Neural progenitor cell (in vitro differentiated cells): ENCODE results near the gene ZNF674. TPM values are rescaled to one million over a fixed set of nuclear protein-coding genes. Genes with fewer than 3 reads are reported as not detected.

Experiments used
- DNase-seq: peaks from one replicate; pipeline ENCODE4 v3.0.0-alpha.2; 2016; ENCODE audit warnings: low spot score
- H2AFZ ChIP-seq: fragments of 200-600 bp; sonication (generic); replicated peaks from 2 replicates; pipeline ENCODE4 v1.6.1; 2016; ENCODE audit warnings: antibody characterized with exemption
- H3F3A ChIP-seq: fragments of 200-600 bp; sonication (generic); 2 replicates; pipeline ENCODE4 v1.6.1; 2016; ENCODE audit warnings: antibody characterized with exemption, low read depth
- H3K27ac ChIP-seq: fragments of 200-600 bp; sonication (generic); 2 replicates; pipeline ENCODE4 v1.5.1; 2016; ENCODE audit warnings: mild to moderate bottlenecking
- H3K27me3 ChIP-seq: fragments of 200-600 bp; sonication (generic); 2 replicates; pipeline ENCODE4 v1.6.1; 2016; ENCODE audit warnings: mild to moderate bottlenecking, moderate library complexity
- H3K36me3 ChIP-seq: fragments of 200-600 bp; sonication (generic); 2 replicates; pipeline ENCODE4 v1.5.1; 2016
- H3K4me1 ChIP-seq: fragments of 200-600 bp; sonication (generic); 2 replicates; pipeline ENCODE4 v1.6.1; 2016; ENCODE audit warnings: mixed run types
- H3K4me2 ChIP-seq: fragments of 200-600 bp; sonication (generic); 2 replicates; pipeline ENCODE4 v1.6.1; 2016
- H3K4me3 ChIP-seq: fragments of 200-600 bp; sonication (generic); 2 replicates; pipeline ENCODE4 v1.5.1; 2016
- H3K79me2 ChIP-seq: fragments of 200-600 bp; sonication (generic); 2 replicates; pipeline ENCODE4 v1.6.1; 2016; ENCODE audit warnings: low read depth
- H3K9ac ChIP-seq: fragments of 200-600 bp; sonication (generic); 2 replicates; pipeline ENCODE4 v1.6.1; 2016
- H3K9me3 ChIP-seq: fragments of 200-600 bp; sonication (generic); 2 replicates; pipeline ENCODE4 v1.5.1; 2016; ENCODE audit warnings: low read depth
- H4K20me1 ChIP-seq: fragments of 200-600 bp; sonication (generic); 2 replicates; pipeline ENCODE4 v1.6.1; 2016; ENCODE audit warnings: low read depth
- H3K27ac Mint-ChIP-seq: 3 replicates; pipeline ENCODE4 v1.8.0; 2021; ENCODE audit warnings: mixed read lengths
- H3K27me3 Mint-ChIP-seq: 2 replicates; pipeline ENCODE4 v1.8.0; 2022; ENCODE audit warnings: low read depth, mild to moderate bottlenecking, inconsistent platforms, moderate library complexity, mixed read lengths; ENCODE audit not compliant: insufficient read depth
- H3K36me3 Mint-ChIP-seq: 3 replicates; pipeline ENCODE4 v1.8.0; 2021; ENCODE audit warnings: mixed read lengths
- H3K4me1 Mint-ChIP-seq: 3 replicates; pipeline ENCODE4 v1.8.0; 2021; ENCODE audit warnings: mixed read lengths
- H3K4me3 Mint-ChIP-seq: 3 replicates; pipeline ENCODE4 v1.8.0; 2021; ENCODE audit warnings: mild to moderate bottlenecking, moderate library complexity, mixed read lengths
- H3K9me3 Mint-ChIP-seq: 3 replicates; pipeline ENCODE4 v1.8.0; 2020; ENCODE audit warnings: mixed read lengths
- EZH2 ChIP-seq: fragments of 200-600 bp; sonication (generic); IDR thresholded peaks from 2 replicates; pipeline ENCODE4 v1.6.1; 2017; ENCODE audit warnings: antibody characterized with exemption, mild to moderate bottlenecking, moderate library complexity
- EZH2phosphoT487 ChIP-seq: fragments of 200-600 bp; sonication (generic); IDR thresholded peaks from 2 replicates; pipeline ENCODE4 v1.6.1; 2017; ENCODE audit warnings: antibody characterized with exemption
- total RNA-seq: library from RNA; depleted of rRNA; stranded (reverse); fragments of >200 nt; gene quantifications from 2 replicates; pipeline ENCODE4 v1.2.3, GENCODE V29; 2015; ENCODE audit warnings: low replicate concordance
- TF ChIP-seq, protein P1 (sequence below): fragments of 200-600 bp; sonication (generic); IDR thresholded peaks from 2 replicates; pipeline ENCODE4 v1.5.1; 2017; ENCODE audit warnings: antibody characterized with exemption, mild to moderate bottlenecking

Gene ZNF674
- total RNA-seq, 1 donor from 2014 or later = 3.9 TPM

DNA sequence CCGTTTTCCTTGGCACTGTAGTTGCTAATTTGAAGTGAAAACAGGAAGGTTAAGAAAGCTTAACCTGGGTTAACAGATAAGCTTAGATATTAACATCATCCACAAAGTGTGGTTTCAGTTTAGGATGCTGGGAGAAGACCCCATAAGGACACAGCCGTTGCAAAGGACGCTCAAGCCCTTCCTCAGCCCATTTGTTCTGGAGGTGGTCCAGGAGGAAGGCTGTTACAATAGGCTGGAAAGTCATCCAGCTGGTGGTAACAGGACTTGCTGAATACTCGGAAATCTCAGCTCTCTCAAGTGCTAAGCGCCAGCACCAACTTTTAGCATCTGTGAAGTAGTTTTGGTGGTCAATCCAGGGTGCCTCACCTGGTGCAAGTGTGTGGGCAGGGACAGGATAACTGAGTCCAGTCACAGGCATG, 42.5 kb upstream of the ZNF674 start:
- Mint-ChIP-seq H3K36me3 (no peaks in the 10 kb centered on the region), H3K9me3 (peaks cover under 1% of the 10 kb centered on the region), H3K4me1 (peaks cover 24% of the 10 kb centered on the region), H3K27me3 (peaks cover 4% of the 10 kb centered on the region), H3K27ac (no peak overlapping the region), H3K4me3 (no peak overlapping the region)
- H3K4me2 ChIP-seq = no peak overlapping the region
- no peak overlapping the region for H3K27ac ChIP-seq
- peaks cover 7% of the 10 kb centered on the region for H4K20me1 ChIP-seq
- H3K36me3 ChIP-seq = no peaks in the 10 kb centered on the region
- H2AFZ ChIP-seq = no peak overlapping the region
- no peaks in the 10 kb centered on the region for H3K27me3 ChIP-seq
- no peak overlapping the region for H3K4me3 ChIP-seq
- peaks cover 4% of the 10 kb centered on the region for H3K9me3 ChIP-seq
- peaks cover 7% of the 10 kb centered on the region for H3K4me1 ChIP-seq
- peaks cover 7% of the 10 kb centered on the region for H3K79me2 ChIP-seq
- peaks cover 5% of the 10 kb centered on the region for H3F3A ChIP-seq
- no peak overlapping the region for H3K9ac ChIP-seq
- no peak for DNase-seq
- no peak for TF ChIP-seq EZH2
- TF ChIP-seq EZH2phosphoT487 = no peak
- TF ChIP-seq, protein P1, sequence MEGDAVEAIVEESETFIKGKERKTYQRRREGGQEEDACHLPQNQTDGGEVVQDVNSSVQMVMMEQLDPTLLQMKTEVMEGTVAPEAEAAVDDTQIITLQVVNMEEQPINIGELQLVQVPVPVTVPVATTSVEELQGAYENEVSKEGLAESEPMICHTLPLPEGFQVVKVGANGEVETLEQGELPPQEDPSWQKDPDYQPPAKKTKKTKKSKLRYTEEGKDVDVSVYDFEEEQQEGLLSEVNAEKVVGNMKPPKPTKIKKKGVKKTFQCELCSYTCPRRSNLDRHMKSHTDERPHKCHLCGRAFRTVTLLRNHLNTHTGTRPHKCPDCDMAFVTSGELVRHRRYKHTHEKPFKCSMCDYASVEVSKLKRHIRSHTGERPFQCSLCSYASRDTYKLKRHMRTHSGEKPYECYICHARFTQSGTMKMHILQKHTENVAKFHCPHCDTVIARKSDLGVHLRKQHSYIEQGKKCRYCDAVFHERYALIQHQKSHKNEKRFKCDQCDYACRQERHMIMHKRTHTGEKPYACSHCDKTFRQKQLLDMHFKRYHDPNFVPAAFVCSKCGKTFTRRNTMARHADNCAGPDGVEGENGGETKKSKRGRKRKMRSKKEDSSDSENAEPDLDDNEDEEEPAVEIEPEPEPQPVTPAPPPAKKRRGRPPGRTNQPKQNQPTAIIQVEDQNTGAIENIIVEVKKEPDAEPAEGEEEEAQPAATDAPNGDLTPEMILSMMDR = no peak

- Histone ChIP-seq H3K27me3 (no peaks in the 10 kb centered on the region), H3K9me3 (peaks cover 4% of the 10 kb centered on the region), H3K4me2 (no peak overlapping the region), H3K4me1 (peaks cover 8% of the 10 kb centered on the region), H3K27ac (no peak overlapping the region), H2AFZ (no peak overlapping the region), H3F3A (peaks cover 5% of the 10 kb centered on the region), H3K4me3 (no peak overlapping the region), H3K79me2 (peaks cover 7% of the 10 kb centered on the region), H3K36me3 (no peaks in the 10 kb centered on the region), H4K20me1 (peaks cover 7% of the 10 kb centered on the region), H3K9ac (no peak overlapping the region)
- H3K27ac Mint-ChIP-seq = no peak overlapping the region
- H3K4me3 Mint-ChIP-seq = peak overlapping the region; percentile 62
- H3K4me1 Mint-ChIP-seq = peaks cover 29% of the 10 kb centered on the region
- no peak for DNase-seq
- TF ChIP-seq EZH2phosphoT487 = no peak
- TF ChIP-seq EZH2 = no peak
- TF ChIP-seq, protein P1 = no peak
- H3K36me3 Mint-ChIP-seq = no peaks in the 10 kb centered on the region
- H3K27me3 Mint-ChIP-seq = peaks cover 4% of the 10 kb centered on the region
- H3K9me3 Mint-ChIP-seq = peaks cover 2% of the 10 kb centered on the region
These were observed 41.9 kb upstream of the ZNF674 start for GRCh38 chrX:46587158-46587557.

- Histone ChIP-seq H3K4me2 (no peak overlapping the region), H3K79me2 (peaks cover 7% of the 10 kb centered on the region), H2AFZ (no peak overlapping the region), H3F3A (peaks cover 5% of the 10 kb centered on the region), H3K4me3 (no peak overlapping the region), H3K27me3 (no peaks in the 10 kb centered on the region), H4K20me1 (peaks cover 7% of the 10 kb centered on the region), H3K36me3 (no peaks in the 10 kb centered on the region), H3K27ac (no peak overlapping the region), H3K9ac (no peak overlapping the region), H3K9me3 (no peaks in the 10 kb centered on the region), H3K4me1 (peaks cover 8% of the 10 kb centered on the region)
- H3K4me3 Mint-ChIP-seq = no peak overlapping the region
- peaks cover 4% of the 10 kb centered on the region for H3K27me3 Mint-ChIP-seq
- no peaks in the 10 kb centered on the region for H3K36me3 Mint-ChIP-seq
- H3K9me3 Mint-ChIP-seq = peaks cover 2% of the 10 kb centered on the region
- TF ChIP-seq, protein P1 = no peak
- TF ChIP-seq EZH2 (no peak), EZH2phosphoT487 (no peak)
- H3K27ac Mint-ChIP-seq = no peak overlapping the region
- no peak for DNase-seq
- peaks cover 29% of the 10 kb centered on the region for H3K4me1 Mint-ChIP-seq
These were observed 39.5 kb upstream of the ZNF674 start for GRCh38 chrX:46584736-46585135.
